NCI-H187 treated with DMSO at 0.1 percent for 48 hours (cell line): ENCODE results near the gene CCNYL1.

Experiments
- DNase-seq: peaks from one replicate; lab custom pipeline; 2025; lab: John Stamatoyannopoulos, UW

CCNYL1 gene

DNA sequence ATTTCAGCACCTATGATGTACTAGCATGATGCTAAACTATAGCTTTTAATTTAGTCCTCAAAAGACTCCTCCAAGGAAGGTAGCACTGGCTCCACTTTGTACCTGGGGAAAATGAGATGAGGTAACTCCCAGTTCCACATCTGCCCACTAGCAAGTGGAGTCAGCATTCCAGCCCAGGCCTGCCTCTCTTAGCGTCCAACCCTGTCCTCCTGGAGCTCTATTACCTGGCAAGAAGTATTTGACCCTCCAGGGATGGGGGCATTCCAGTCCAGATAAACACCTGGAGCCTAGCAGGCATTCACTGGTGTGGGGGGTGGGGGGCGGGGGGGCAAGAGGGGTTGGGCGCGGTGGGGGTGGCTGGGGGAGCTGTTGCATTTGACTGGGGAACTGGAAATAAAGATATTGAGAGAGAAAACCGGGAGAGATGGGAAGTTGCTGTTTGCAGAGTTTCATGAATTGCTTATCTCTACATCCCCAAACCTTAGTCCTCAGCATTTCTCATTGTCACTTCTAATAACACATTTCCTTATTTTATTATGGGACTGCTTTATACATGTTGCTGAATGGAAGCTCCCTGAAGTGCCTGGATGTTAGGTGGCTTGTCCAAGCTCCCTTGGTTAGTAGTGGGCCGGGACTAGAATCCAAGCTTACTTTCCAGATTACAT is 80.3 kb downstream of the CCNYL1 start:
- DNase-seq, result no peak

DNA sequence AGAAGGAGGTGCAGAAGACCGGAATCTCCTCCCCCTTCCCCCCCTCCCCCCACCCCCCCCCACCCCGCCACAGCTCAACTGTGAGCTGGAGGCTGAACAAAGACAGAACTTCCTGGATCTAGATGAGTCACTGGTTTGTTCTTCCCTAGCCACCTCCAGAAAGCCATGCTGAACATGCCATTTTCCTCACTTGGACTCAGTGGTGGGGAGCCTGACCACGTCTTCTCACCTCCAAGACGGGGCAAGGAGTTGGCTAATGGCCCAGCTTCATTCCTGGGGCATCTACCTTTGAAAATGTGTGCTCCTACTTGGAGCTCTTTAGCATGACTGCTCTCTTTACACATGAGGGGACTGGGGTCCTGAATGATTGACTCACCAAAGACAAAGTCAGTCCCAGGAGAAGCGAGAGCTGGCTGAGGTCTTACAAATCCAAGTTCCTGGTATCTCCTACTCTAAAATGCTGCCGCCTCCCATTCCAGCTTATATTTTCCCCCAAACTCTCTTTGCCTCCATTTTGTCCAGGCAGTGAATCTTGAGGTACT is 80.9 kb downstream of the CCNYL1 start:
- DNase-seq, result no peak

DNA sequence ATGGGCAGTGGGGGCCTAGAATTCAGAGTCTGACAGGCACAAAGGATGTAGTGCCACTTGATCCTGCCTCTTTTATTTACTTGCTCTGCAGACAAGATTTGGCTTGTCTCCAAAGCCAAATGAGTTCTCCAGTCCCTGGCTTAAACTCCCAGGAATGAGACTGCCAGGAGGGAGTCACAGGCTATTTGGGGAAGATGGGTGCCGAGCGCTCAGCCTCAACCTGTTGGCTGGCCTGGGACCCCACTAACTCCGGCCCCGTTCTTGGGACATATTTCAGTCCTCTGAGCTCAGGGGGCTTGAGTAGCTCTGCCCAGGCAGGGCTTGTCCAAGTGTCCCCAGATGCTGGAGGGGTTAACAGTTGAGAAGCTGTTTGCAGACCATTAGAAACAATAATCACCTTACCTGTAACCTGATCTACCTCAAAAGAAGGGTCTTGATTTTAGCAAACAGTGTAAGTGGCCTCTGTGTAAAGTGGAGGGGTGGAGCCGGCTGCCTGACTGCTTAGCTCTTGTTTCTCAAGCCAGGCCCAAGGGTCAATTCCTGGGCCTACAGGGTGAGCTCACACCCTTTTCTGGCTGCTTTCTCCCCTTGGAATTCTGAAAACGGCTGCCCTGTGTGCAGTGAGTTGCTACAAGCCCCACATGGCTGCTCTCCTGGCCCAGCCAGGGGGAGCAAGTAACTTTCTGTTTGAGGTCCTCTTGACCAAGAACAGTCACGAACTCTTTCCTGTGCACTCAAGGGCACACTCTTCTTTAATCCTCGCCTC is 85.3 kb downstream of the CCNYL1 start:
- DNase-seq, result peak; percentile 50

DNA sequence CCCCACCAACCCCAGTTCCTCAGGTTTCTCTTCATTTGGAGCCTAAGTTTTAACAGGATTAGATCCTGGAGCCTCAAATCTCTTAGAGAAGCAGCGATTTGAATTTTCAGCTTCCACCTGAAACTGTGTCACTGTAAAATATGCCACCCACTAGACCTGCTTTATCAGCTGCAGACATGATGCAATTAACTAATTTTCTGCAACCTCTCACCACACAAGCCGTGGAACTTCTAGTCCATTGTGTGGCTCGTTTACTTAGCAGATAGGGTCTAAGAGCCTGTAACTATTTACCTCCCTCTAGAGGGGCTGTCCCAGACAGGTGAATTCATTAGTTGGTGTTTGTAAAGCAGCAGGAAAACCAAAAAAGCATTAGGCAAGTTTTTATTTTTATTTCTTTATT is 89.8 kb downstream of the CCNYL1 start:
- DNase-seq, result no peak

DNA sequence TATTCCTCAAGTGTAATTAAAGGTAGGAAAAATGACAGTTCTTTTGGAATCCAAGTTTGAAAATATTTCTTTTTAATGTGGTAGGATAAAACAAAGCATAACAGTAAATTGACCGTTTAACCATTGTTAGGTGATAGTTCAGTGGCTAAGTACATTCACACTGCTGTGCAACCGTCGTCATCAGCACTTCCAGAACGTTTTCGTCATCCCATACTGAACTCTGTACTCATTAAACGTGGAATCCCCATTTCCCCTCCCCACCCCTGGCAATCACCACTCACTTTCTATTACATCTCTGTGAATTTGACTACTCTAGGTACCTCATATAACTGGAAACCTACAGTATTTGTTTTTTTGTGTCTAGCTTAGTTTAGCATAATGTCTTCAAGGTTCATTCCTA is 91.2 kb downstream of the CCNYL1 start:
- no peak for DNase-seq
